HepG2 (cell line): ENCODE measurements around the gene SLC17A5. TPM values are rescaled to one million over a fixed set of nuclear protein-coding genes. Genes with fewer than 3 reads are reported as not detected.

Experiments used
- ATAC-seq: fragments of 200-7000 bp; cut with Tn5 transposase; 3 replicates; pipeline ENCODE4 v1.9.1; 2020; ENCODE audit warnings: mild to moderate bottlenecking, moderate library complexity
- BruUV-seq: library from RNA; stranded (reverse); fragments of 400-500 nt; replicated peaks from 2 replicates; lab custom pipeline; 2021; lab: Mats Ljungman, UMichigan
- CTCF ChIA-PET: fragments of 300-600 bp; formaldehyde crosslinking; extraction: SDS; loops from one replicate; lab custom pipeline; 2021; ENCODE audit warnings: low total read pairs, inconsistent platforms, low intra/inter-chr PET ratio; lab: Yijun Ruan, JAX
- POLR2A ChIA-PET: fragments of 350-600 bp; sonication (Branson Sonifier 250); formaldehyde crosslinking; loops from one replicate; lab custom pipeline; 2020; ENCODE audit warnings: antibody characterized with exemption, inconsistent platforms; lab: Yijun Ruan, JAX
- DNase-seq: peaks from one replicate; pipeline ENCODE4 v3.0.0-alpha.2; 2015; ENCODE audit warnings: low spot score
- FAIRE-seq: peaks from 3 replicates; lab custom pipeline; 2011; peaks lifted over from hg19 to GRCh38; lab: Jason Lieb, UNC
- H2AFZ ChIP-seq: one replicate; pipeline ENCODE4 v1.6.1; 2011; ENCODE audit warnings: low read length, inconsistent platforms
- H3K27ac ChIP-seq: fragments of 300-600 bp; 3 replicates; pipeline ENCODE4 v1.8.0; 2011; ENCODE audit warnings: mixed run types, mild to moderate bottlenecking, mixed read lengths, low read length, inconsistent platforms; ENCODE audit not compliant: insufficient read depth; ENCODE audit errors: extremely low read length
- H3K27me3 ChIP-seq, 2 experiments: fragments of 200-600 bp in 1 of 2; 2 replicates in 1 of 2; 3 replicates in 1 of 2; pipeline versions ENCODE4 v1.6.0 to v1.8.0; 2011; ENCODE audit warnings: low read length in 2 of 2, mild to moderate bottlenecking in 2 of 2, moderate library complexity in 2 of 2, inconsistent platforms in 1 of 2; ENCODE audit not compliant: insufficient read depth in 2 of 2, control insufficient read depth in 1 of 2
- H3K36me3 ChIP-seq, 2 experiments: fragments of 200-600 bp in 1 of 2; replicated peaks in 1 of 2; 2 replicates in 1 of 2; 3 replicates in 1 of 2; pipeline versions ENCODE4 v1.5.1 to v1.8.0; 2011; ENCODE audit warnings: low read length in 2 of 2, inconsistent platforms in 1 of 2; ENCODE audit not compliant: insufficient read depth in 2 of 2, control insufficient read depth in 1 of 2
- H3K4me1 ChIP-seq: 2 replicates; pipeline ENCODE4 v1.5.1; 2012; ENCODE audit warnings: low read length, inconsistent platforms; ENCODE audit not compliant: insufficient read depth
- H3K4me2 ChIP-seq: 2 replicates; pipeline ENCODE4 v1.6.0; 2011; ENCODE audit warnings: low read depth, low read length, inconsistent platforms
- H3K4me3 ChIP-seq, 3 experiments: fragments of 200-600 bp in 1 of 3; sonication (generic), shearing (Covaris generic) in 1 of 3; replicated peaks in 1 of 3; 2 replicates each; pipeline ENCODE4 v1.5.1; 2011 to 2016; ENCODE audit warnings: low read length in 3 of 3, inconsistent platforms in 2 of 3, low read depth in 2 of 3, mild to moderate bottlenecking in 2 of 3, control low read depth in 1 of 3, mixed read lengths in 1 of 3; ENCODE audit not compliant: insufficient read depth in 1 of 3
- H3K79me2 ChIP-seq: one replicate; pipeline ENCODE4 v1.6.1; 2011; ENCODE audit warnings: low read length, inconsistent platforms; ENCODE audit not compliant: insufficient read depth
- H3K9ac ChIP-seq: 2 replicates; pipeline ENCODE4 v1.6.0; 2011; ENCODE audit warnings: mild to moderate bottlenecking, low read depth, low read length, inconsistent platforms; ENCODE audit not compliant: insufficient read depth
- H3K9me3 ChIP-seq: 2 replicates; pipeline ENCODE4 v1.5.1; 2012; ENCODE audit warnings: mild to moderate bottlenecking, low read length
- H4K20me1 ChIP-seq: 2 replicates; pipeline ENCODE4 v1.6.0; 2011; ENCODE audit warnings: inconsistent platforms, mild to moderate bottlenecking, low read length, moderate library complexity; ENCODE audit not compliant: insufficient read depth
- BRD4 ChIP-seq: sonication (generic); formaldehyde crosslinking; IDR thresholded peaks from 2 replicates; pipeline ENCODE4 v1.4.0; 2020; ENCODE audit warnings: missing genetic modification reagents
- E2F5 ChIP-seq: sonication (generic); formaldehyde crosslinking; conservative IDR thresholded peaks from 2 replicates; pipeline ENCODE4 v1.4.0; 2020; ENCODE audit warnings: missing genetic modification reagents
- GMEB1 ChIP-seq: sonication (generic); formaldehyde crosslinking; IDR thresholded peaks from 2 replicates; pipeline ENCODE4 v1.5.1; 2020; ENCODE audit warnings: missing genetic modification reagents, mild to moderate bottlenecking, borderline replicate concordance
- GMEB2 ChIP-seq: IDR thresholded peaks from 2 replicates; pipeline ENCODE4 v1.6.1; 2016; ENCODE audit warnings: missing biosample characterization, missing genetic modification reagents, low read depth
- HMGA1 ChIP-seq: sonication (generic); formaldehyde crosslinking; conservative IDR thresholded peaks from 2 replicates; pipeline ENCODE4 v1.4.0; 2020; ENCODE audit warnings: missing genetic modification reagents
- KLF13 ChIP-seq: sonication (generic); formaldehyde crosslinking; IDR thresholded peaks from 2 replicates; pipeline ENCODE4 v1.4.0; 2020; ENCODE audit warnings: mild to moderate bottlenecking, missing genetic modification reagents
- MEIS1 ChIP-seq: sonication (generic); formaldehyde crosslinking; IDR thresholded peaks from 2 replicates; pipeline ENCODE4 v1.9.0; 2021; ENCODE audit warnings: mild to moderate bottlenecking, missing genetic modification reagents, moderate library complexity, borderline replicate concordance
- MLLT10 ChIP-seq: sonication (generic); formaldehyde crosslinking; IDR thresholded peaks from 2 replicates; pipeline ENCODE4 v1.4.0; 2020; ENCODE audit warnings: missing genetic modification reagents
- PRDM15 ChIP-seq: sonication (generic); formaldehyde crosslinking; IDR thresholded peaks from 2 replicates; pipeline ENCODE4 v1.4.0; 2020; ENCODE audit warnings: missing genetic modification reagents
- SIN3A ChIP-seq: IDR thresholded peaks from 2 replicates; pipeline ENCODE4 v1.6.1; 2011; ENCODE audit warnings: low read depth, mild to moderate bottlenecking, control low read depth, low read length, borderline replicate concordance
- SNAPC5 ChIP-seq: sonication (generic); formaldehyde crosslinking; IDR thresholded peaks from 2 replicates; pipeline ENCODE4 v1.8.1; 2023; ENCODE audit warnings: mild to moderate bottlenecking, missing genetic modification reagents, borderline replicate concordance
- SP1 ChIP-seq, 2 experiments: fragments of 450-650 bp in 1 of 2; sonication (generic) in 1 of 2; formaldehyde crosslinking in 1 of 2; IDR thresholded peaks; 2 replicates each; pipeline versions ENCODE4 v1.4.0 to v1.6.1; 2016 to 2020; ENCODE audit warnings: missing genetic modification reagents in 1 of 2
- SRSF4 ChIP-seq: fragments of 200-400 bp; formaldehyde crosslinking; IDR thresholded peaks from one replicate; pipeline ENCODE4 v1.6.1; 2018; ENCODE audit warnings: mild to moderate bottlenecking, low read depth, low read length, moderate library complexity; ENCODE audit not compliant: poor library complexity, severe bottlenecking
- ZBTB21 ChIP-seq: sonication (generic); formaldehyde crosslinking; IDR thresholded peaks from 2 replicates; pipeline ENCODE4 v1.4.0; 2020; ENCODE audit warnings: missing genetic modification reagents
- ZFP1 ChIP-seq: IDR thresholded peaks from 2 replicates; pipeline ENCODE4 v1.6.1; 2016
- ZNF724P ChIP-seq: sonication (generic); formaldehyde crosslinking; IDR thresholded peaks from 2 replicates; pipeline ENCODE4 v1.8.0; 2022; ENCODE audit warnings: missing genetic modification reagents, borderline replicate concordance
- WGBS: methylation state at CpG from one replicate; pipeline ENCODE4 v1.1.6; 2017; ENCODE audit warnings: low lambda C conversion rate; 5-methylcytosine and 5-hydroxymethylcytosine counted together
- in situ Hi-C: cut with HindIII; loops from 2 replicates; pipeline ENCODE4 v1.10.0; 2017; ENCODE audit warnings: low pct_unique_long_range_greater_than_20kb; ENCODE audit not compliant: extremely low pct_ligation_motif_present
- intact Hi-C: fragments of 100-400 bp; cut with micrococcal nuclease; formaldehyde crosslinking; loops from one replicate; pipeline ENCODE4 v1.10.0; 2022; ENCODE audit not compliant: unreplicated experiment
- polyA plus RNA-seq, 8 experiments: library from polyadenylated mRNA; depleted of rRNA in 3 of 8; stranded (reverse) in 7 of 8; unstranded in 1 of 8; fragments of >200 nt; fragmentation: Illumina TruSeq in 4 of 8; extraction: Trizol in 4 of 8; gene quantifications; 2 replicates each; pipeline versions ENCODE4 v1.2.1 to v1.2.3, GENCODE V29; 2011 to 2016; ENCODE audit warnings: low read depth in 4 of 8, missing spikeins in 1 of 8, mixed read lengths in 1 of 8; ENCODE audit not compliant: insufficient read depth in 1 of 8
- total RNA-seq, 5 experiments: library from RNA; depleted of rRNA; stranded (reverse); fragments of >200 nt; fragmentation: Illumina TruSeq; extraction: Trizol; gene quantifications; 2 replicates each; pipeline ENCODE4 v1.2.3, GENCODE V29; 2016; ENCODE audit warnings: low read depth in 1 of 5

Gene SLC17A5
- total and polyA plus RNA-seq, 2 of the 13 experiments (the other 11 are each of a cell fraction or from before 2014, with no cell fraction given) = 18.3 to 20.5 TPM

- TF ChIP-seq SNAPC5 = no peak
- no peak for TF ChIP-seq BRD4 (CRISPR knock-in tag)
- no peak for TF ChIP-seq E2F5
These were observed 23.4 kb downstream of the SLC17A5 start (continued) for GRCh38 chr6:73630401-73630800.

- Histone ChIP-seq H4K20me1 (no peaks in the 10 kb centered on the region), H3K36me3 (peaks cover 0 to 6% of the 10 kb centered on the region in 2 experiments; a peak in 2 of 5 replicates), H3K9ac (no peak overlapping the region), H3K4me1 (no peaks in the 10 kb centered on the region), H3K79me2 (no peaks in the 10 kb centered on the region), H2AFZ (no peak overlapping the region), H3K9me3 (no peaks in the 10 kb centered on the region), H3K27me3 (no peaks in the 10 kb centered on the region), H3K4me3 (no peak overlapping the region), H3K4me2 (no peak overlapping the region), H3K27ac (no peak overlapping the region)
- FAIRE-seq (no peak), DNase-seq (no peak), ATAC-seq (no peak)
- WGBS = 94% methylated on average over 4 of the region's 4 CpGs
- in situ Hi-C loops (no loop called here), intact Hi-C loops (no loop called here)
- POLR2A ChIA-PET = no interaction called here
- CTCF ChIA-PET = no interaction called here
- BruUV-seq = no TSS peak
- TF ChIP-seq ZNF724P (CRISPR knock-in tag) (no peak), ZBTB21 (CRISPR knock-in tag) (no peak), GMEB2 (CRISPR knock-in tag) (no peak), GMEB1 (no peak), MLLT10 (CRISPR knock-in tag) (no peak), PRDM15 (CRISPR knock-in tag) (no peak), SP1 (IDR thresholded peaks at IDR 0.05) (no peak), SP1 (CRISPR knock-in tag; IDR thresholded peaks at IDR 0.05) (no peak), KLF13 (CRISPR knock-in tag) (no peak), HMGA1 (CRISPR knock-in tag) (no peak), SRSF4 (no peak), SIN3A (no peak), MEIS1 (CRISPR knock-in tag) (no peak), ZFP1 (CRISPR knock-in tag) (no peak)
These were observed 28.9 kb downstream of the SLC17A5 start for GRCh38 chr6:73624896-73625295.
